Glutamatergic neuron (in vitro differentiated cells): ENCODE results near the gene NOP16. TPM values are rescaled to one million over a fixed set of nuclear protein-coding genes. Genes with fewer than 3 reads are reported as not detected.
A peak's percentile ranks its signal among the peaks of the same experiment; 100 is the strongest.

ENCODE experiments used
- DNase-seq: peaks from one replicate; pipeline ENCODE4 v3.0.0; 2022
- H3K27ac Mint-ChIP-seq: one replicate; pipeline ENCODE4 v1.8.0; 2020; ENCODE audit warnings: mild to moderate bottlenecking, mixed read lengths, inconsistent platforms; ENCODE audit not compliant: unreplicated experiment
- H3K27me3 Mint-ChIP-seq: one replicate; pipeline ENCODE4 v1.8.0; 2020; ENCODE audit warnings: mild to moderate bottlenecking, moderate library complexity, mixed read lengths, inconsistent platforms; ENCODE audit not compliant: unreplicated experiment
- H3K36me3 Mint-ChIP-seq: one replicate; pipeline ENCODE4 v1.8.0; 2020; ENCODE audit warnings: mild to moderate bottlenecking, mixed read lengths, inconsistent platforms; ENCODE audit not compliant: unreplicated experiment
- H3K4me1 Mint-ChIP-seq: one replicate; pipeline ENCODE4 v1.8.0; 2020; ENCODE audit warnings: mild to moderate bottlenecking, low read depth, mixed read lengths, inconsistent platforms; ENCODE audit not compliant: unreplicated experiment
- H3K4me3 Mint-ChIP-seq: one replicate; pipeline ENCODE4 v1.8.0; 2020; ENCODE audit warnings: mild to moderate bottlenecking, mixed read lengths, inconsistent platforms; ENCODE audit not compliant: unreplicated experiment
- H3K9me3 Mint-ChIP-seq: one replicate; pipeline ENCODE4 v1.8.0; 2020; ENCODE audit warnings: mild to moderate bottlenecking, moderate library complexity, mixed read lengths, inconsistent platforms; ENCODE audit not compliant: unreplicated experiment
- total RNA-seq: library from RNA; stranded (reverse); fragmentation: NEBNext Ultra II Directional; extraction: Animal tissue kit (Norgen Biotek cat#: 25700); gene quantifications from one replicate; pipeline ENCODE4 v1.2.1, GENCODE V29; 2021; ENCODE audit not compliant: unreplicated experiment
- TF ChIP-seq, protein P1 (sequence below): fragments of 200-600 bp; sonication (generic); IDR thresholded peaks from one replicate; pipeline ENCODE4 v1.5.0; 2021; ENCODE audit not compliant: partially characterized antibody, unreplicated experiment

NOP16 gene
- total RNA-seq, 1 donor from 2014 or later, result 18.6 TPM

DNA sequence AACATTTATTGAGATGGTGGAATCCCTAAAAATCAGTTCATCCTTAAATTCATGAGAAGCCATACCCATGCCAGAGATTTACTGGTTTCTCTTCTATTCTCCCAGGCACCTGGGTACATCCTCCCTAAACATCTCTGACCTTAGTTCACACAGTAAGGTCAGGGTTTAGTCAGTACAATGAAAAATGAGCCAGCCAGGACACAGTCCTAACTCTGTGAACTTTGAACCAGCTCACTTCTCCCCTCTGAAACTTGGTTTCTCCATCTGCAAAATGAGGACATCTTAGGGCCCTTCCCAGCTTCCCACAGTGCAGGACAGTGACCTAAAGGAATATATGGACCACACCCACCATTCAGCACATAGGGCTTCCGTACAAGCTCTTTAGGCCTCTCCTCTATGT is 1.9 kb downstream of the NOP16 start:
- H3K27ac Mint-ChIP-seq, result no peak overlapping the region
- H3K36me3 Mint-ChIP-seq, result no peaks in the 10 kb centered on the region
- peak overlapping the region; percentile 99 for H3K4me3 Mint-ChIP-seq
- TF ChIP-seq, protein P1, sequence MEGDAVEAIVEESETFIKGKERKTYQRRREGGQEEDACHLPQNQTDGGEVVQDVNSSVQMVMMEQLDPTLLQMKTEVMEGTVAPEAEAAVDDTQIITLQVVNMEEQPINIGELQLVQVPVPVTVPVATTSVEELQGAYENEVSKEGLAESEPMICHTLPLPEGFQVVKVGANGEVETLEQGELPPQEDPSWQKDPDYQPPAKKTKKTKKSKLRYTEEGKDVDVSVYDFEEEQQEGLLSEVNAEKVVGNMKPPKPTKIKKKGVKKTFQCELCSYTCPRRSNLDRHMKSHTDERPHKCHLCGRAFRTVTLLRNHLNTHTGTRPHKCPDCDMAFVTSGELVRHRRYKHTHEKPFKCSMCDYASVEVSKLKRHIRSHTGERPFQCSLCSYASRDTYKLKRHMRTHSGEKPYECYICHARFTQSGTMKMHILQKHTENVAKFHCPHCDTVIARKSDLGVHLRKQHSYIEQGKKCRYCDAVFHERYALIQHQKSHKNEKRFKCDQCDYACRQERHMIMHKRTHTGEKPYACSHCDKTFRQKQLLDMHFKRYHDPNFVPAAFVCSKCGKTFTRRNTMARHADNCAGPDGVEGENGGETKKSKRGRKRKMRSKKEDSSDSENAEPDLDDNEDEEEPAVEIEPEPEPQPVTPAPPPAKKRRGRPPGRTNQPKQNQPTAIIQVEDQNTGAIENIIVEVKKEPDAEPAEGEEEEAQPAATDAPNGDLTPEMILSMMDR, result no peak
- peaks cover 10% of the 10 kb centered on the region for H3K27me3 Mint-ChIP-seq
- no peak for DNase-seq
- H3K4me1 Mint-ChIP-seq, result peaks cover 11% of the 10 kb centered on the region
- peaks cover 11% of the 10 kb centered on the region for H3K9me3 Mint-ChIP-seq

DNA sequence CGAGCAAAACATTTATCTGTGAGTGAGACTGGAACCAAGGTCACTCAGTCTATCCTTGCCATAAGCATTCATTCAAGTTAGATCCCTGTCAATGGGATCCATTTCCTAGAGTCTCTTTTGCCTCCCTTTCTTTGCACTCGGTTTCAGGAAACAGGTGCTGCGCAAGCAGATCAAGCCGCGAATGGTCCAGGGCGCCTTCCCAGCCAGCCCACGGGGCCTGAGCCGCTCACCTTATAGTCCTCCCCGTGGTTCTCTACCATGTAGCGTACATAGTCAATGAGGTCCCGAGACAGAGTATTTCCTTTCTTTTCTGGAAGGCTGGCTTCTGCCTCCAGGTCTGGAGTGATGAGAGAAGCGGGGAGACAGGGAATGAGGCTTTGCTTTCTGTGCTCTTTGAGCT is 3.4 kb downstream of the NOP16 start:
- DNase-seq, result no peak
- Mint-ChIP-seq H3K4me1 (peaks cover 11% of the 10 kb centered on the region), H3K36me3 (no peaks in the 10 kb centered on the region), H3K4me3 (no peak overlapping the region), H3K27ac (no peak overlapping the region), H3K9me3 (peaks cover 11% of the 10 kb centered on the region), H3K27me3 (peaks cover 10% of the 10 kb centered on the region)
- TF ChIP-seq, protein P1, result no peak

DNA sequence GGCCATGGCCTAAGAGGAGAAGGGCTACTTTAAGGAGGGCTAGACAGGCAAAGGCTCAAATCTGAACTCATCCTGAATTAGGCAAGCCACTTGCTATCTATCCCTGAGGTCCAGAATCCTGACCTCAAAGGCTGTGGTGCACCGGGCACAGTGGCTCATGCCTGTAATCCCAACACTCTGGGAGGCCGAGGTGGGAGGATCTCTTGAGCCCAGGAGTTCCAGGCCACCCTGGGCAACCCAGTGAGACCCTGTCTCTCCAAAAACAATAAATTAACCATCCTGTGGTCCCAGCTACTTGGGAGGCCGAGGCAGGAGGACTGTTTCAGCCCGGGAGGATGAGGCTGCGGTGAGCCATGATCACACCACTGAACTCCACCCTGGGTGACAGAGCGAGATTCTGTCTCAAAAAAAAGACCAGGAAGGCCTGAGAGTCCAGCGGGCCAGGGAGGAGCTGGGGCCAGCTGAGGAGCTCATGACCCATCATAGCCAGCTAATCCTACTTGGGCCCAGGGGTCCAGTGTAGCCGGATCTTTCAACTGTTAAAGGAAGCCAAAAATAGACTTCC is 4.0 kb downstream of the NOP16 start:
- H3K27me3 Mint-ChIP-seq, result peaks cover 10% of the 10 kb centered on the region
- TF ChIP-seq, protein P1, result no peak
- H3K4me3 Mint-ChIP-seq, result no peak overlapping the region
- no peak for DNase-seq
- H3K27ac Mint-ChIP-seq, result no peak overlapping the region
- peaks cover 9% of the 10 kb centered on the region for H3K4me1 Mint-ChIP-seq
- no peaks in the 10 kb centered on the region for H3K36me3 Mint-ChIP-seq
- H3K9me3 Mint-ChIP-seq, result peaks cover 11% of the 10 kb centered on the region

DNA sequence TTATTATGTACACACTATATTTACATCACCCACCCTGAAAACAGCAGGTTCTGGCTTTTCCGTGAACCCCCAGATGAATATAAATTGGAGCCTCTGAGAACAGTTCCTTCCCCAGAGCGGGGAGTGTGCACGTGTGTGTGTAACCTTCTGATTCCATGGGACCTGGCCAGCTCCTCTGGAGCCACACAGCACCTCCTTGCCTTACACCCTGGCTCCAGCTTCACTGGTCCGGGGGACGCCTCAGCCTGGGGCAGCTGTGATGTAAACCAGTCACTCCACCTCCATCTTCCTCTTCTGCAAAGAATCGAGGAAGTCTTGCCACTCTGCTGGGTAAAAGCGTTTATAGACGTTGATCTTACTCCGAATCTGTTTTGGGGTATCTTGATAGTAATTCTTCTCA is 4.4 kb downstream of the NOP16 start:
- TF ChIP-seq, protein P1, result no peak
- Mint-ChIP-seq H3K9me3 (peaks cover 8% of the 10 kb centered on the region), H3K27ac (no peak overlapping the region), H3K4me3 (no peak overlapping the region), H3K36me3 (no peaks in the 10 kb centered on the region), H3K27me3 (peaks cover 7% of the 10 kb centered on the region), H3K4me1 (peaks cover 9% of the 10 kb centered on the region)
- DNase-seq, result no peak

- H3K9me3 Mint-ChIP-seq, result peaks cover 5% of the 10 kb centered on the region
- H3K27me3 Mint-ChIP-seq, result peaks cover 4% of the 10 kb centered on the region
- H3K27ac Mint-ChIP-seq, result no peak overlapping the region
- TF ChIP-seq, protein P1, result no peak
- H3K4me3 Mint-ChIP-seq, result no peak overlapping the region
- H3K36me3 Mint-ChIP-seq, result no peaks in the 10 kb centered on the region
- no peak for DNase-seq
- peaks cover 9% of the 10 kb centered on the region for H3K4me1 Mint-ChIP-seq
Observed at GRCh38 chr5:176383248-176383905, 5.0 kb downstream of the NOP16 start.
